HG03439 (cell line): ENCODE measurements around the gene CALB2.
"Not testable (repeated sequence)": the region's sequence is repeated elsewhere in the genome, so short reads cannot be mapped to it uniquely, and the experiment has no call there.

Experiments used
- ATAC-seq: cut with Tn5 transposase; IDR thresholded peaks from one replicate; pipeline ENCODE4 v1.9.1; 2021; ENCODE audit warnings: mild to moderate bottlenecking, moderate library complexity; ENCODE audit not compliant: unreplicated experiment

The CALB2 gene

DNA sequence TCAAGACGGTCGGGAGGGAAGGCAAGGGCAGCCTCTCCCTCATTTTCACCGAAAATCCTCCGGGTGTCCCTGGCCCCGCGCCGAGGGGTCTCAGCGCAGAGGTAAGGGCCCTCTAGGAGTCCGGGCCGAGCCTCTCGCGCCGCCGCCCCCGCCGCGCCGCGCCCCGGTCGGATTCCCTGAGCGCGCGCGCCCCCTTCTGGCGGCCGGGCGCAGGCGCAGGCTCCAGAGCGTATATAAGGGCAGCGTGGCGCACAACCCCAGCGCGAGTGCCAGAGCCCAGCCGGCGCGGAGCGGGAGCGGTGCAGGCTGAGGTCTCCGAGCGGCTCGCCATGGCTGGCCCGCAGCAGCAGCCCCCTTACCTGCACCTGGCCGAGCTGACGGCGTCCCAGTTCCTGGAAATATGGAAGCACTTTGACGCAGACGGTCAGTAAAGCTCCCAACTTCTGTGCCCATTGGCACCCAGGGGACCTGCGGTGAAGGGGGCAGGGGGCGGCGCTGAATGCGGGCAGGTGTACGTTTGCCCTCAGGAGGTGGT is at the start of gene CALB2:
Gene CALB2 (plus strand): TSS at position 260 of the 535 bp plus-strand sequence. CDS start 70 bp downstream, at position 330.
- peak; percentile 67 for ATAC-seq

GRCh38 chr16:71311553-71312158 is 46.9 kb upstream of the CALB2 start:
- ATAC-seq, result no peak

DNA sequence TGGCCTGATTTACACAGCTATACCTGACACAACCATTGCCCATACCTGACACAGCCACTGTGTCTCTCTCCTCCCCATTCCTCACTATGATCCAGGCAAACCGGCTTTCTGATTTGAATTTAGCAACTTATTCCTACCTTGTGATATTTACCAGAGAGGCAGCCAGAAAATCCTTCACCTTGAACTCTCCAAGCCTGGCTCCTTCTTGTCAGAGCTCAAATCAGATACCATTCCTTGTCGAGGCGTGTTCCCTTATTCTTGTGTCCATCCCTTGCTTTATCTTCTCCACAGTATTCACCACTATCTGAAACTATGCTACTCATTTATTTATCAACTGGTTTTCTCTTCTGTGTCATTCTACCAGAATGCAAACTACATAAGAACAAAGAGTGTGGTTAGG is 44.9 kb upstream of the CALB2 start:
- not testable (repeated sequence) for ATAC-seq

- no peak for ATAC-seq
Measured at GRCh38 chr16:71315269-71315668, 43.3 kb upstream of the CALB2 start.

- ATAC-seq, result no peak
Measured at GRCh38 chr16:71319999-71320398, 38.5 kb upstream of the CALB2 start.

DNA sequence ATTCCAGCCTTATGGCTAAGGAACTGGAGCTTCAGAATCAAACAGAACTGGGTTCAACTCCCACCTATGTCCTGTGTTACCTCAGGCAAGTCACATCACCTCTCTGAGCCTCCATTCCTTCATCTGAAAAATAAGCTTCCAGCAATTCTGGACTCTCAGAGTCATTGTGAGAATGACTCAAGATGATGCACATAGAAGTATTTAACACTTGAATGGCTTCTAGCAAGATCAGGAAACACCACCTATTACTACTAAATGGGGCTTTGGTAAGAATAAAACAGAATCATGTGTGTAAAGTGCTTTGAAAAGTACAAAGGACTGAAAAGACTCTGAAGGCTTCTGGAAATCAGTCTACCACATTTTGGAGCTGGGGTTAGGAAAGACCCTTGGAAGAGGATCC is 30.8 kb upstream of the CALB2 start:
- ATAC-seq, result no peak

DNA sequence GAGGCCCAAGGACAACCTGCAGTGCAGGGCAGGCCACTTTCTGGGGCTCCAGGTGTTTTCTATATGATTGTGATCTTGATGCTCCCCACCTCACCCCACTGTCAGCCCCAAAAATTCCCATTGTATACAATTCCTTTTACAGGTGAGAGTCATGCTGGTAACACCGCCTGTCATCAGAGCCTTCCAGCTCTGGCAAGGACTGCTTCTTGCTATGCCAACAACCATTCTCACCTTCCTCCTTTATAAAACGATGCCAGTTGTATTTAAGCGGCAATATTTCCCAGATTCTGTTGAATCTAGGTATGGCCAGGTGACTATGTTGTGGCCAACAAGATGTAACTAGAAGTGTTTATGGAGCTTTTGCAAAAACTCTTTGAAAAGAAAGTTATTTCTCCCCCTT is 30.4 kb upstream of the CALB2 start:
- ATAC-seq, result no peak

- ATAC-seq, result no peak
Measured at GRCh38 chr16:71337631-71338030, 20.9 kb upstream of the CALB2 start.

DNA sequence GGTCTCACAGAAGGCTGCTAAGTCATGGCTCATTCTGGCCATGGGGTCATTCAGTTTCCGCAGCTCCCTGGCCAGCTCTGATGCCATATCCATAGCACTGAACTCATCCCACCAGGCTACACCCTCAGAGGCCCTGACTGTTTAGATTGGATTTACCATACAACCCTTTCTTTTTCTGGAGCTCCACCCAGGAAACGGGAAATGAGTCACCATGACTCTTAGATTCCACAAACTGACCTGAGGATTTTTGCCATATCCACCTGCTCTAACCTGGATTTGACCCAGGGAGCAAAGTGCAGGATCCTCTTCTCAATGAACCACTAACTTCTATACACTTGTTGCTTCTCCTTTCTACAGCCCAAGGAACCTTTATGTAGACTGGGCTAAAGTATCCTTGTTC is 20.3 kb upstream of the CALB2 start:
- no peak for ATAC-seq

DNA sequence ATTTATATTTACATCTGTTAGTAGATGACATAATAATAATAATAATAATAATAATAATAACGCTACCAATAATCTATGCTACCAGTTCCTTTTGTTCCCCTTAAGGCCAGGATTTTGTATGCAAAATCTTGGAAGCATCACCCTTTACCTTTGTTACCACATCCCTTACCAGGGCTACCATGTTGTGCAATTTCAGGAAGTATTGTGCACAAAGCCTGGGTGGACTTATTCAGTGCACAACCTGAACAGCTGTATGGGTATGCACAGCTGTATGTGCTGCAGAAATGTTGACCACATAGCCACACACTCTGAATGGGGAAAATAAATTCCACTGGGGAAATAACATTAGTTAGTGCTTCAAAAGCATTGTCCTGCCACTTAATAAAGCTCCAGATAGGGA is 19.9 kb upstream of the CALB2 start:
- no peak for ATAC-seq

DNA sequence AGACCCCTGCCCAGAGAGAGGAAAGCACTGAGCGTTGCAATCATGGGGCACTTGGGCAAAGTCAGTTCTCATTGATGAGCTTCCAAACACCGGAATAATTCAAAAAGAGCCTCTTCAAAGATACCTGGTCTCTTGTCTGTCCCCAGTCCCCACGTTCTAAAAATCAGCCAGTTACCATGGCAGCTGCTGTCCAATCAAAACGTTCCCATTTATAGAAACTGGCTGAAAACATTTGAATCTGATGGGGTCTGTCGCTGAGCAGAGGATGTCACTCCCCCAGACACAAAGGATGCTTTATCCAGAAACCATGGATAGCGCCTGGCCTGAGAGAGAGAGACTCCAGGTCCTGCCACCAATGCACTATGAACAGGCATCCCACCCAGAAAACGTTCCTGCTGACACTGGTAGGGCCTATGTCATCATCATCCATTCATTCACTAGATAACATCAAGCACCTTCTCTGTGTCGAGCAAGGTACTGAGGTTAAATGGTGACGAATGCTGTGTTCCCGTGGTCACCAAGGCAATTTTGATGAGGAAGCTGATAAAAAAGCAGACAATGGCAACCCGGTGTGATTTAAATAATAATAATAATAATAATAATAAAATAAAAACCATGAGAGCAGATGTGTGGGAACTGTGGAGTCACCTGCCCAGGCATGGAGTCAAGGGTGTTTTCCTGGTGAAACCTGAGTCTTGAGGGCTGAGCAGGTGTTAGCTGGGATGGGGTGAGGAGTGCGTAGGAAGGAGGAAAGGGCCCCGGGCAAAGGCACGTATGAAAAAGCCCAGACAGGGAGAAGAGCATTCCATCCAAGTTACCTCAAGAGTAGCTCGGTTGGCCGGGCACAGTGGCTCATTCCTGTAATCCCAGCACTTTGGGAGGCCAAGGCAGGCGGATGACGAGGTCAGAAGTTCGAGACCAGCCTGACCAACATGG is 19.0 kb upstream of the CALB2 start:
- no peak for ATAC-seq

DNA sequence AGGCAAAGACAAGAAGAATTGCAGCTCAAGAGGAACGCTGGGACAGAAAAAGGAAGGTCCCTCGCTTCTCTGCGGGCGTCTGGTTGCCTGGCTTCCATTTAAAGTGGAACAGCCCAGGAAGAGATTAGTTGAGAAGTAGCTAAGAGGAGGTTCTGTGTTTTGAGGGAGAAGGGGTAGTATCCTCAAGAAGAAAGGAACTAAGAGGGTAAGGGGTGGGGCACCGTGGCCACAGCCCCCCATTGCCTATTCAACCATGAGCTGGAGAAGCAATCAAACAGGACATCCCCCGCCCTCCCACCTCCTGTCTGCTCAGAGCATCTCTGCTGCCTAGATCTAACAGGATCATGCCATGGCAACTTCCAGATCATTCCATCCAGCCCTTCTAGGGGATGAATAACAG is 18.1 kb upstream of the CALB2 start:
- ATAC-seq, result no peak

- ATAC-seq, result no peak
Measured at GRCh38 chr16:71341881-71342280, 16.6 kb upstream of the CALB2 start.

- ATAC-seq, result no peak
Measured at GRCh38 chr16:71343078-71343477, 15.4 kb upstream of the CALB2 start.

DNA sequence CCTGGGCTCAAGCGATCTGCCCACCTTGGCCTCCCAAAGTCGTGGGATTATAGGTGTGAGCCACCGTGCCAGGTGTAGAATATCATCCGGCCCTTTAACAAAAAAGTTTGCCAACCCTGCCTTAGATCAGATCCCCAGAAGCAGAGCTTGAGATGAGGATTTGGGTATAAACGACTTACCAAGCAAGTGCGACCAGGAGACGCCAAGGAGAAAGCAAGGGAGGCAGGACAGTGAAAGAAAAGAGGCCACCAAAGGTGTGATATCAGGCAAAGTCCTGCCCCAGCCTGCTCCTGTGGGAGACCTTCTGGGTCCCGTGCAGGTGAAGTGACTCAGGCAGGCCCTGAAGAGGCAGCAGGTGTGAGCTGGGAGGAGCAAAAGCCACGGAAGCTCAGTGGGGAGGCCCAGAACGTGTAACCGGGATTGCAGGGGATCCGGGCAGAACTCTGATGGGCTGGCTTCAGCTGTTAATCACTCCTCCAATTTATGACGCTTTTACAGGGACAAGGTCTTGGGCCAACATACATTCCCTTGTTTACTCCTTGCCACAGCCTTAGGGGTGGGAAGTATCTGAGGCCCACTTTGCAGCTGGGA is 14.1 kb upstream of the CALB2 start:
- no peak for ATAC-seq

- ATAC-seq, result no peak
Measured at GRCh38 chr16:71345031-71345430, 13.5 kb upstream of the CALB2 start.

DNA sequence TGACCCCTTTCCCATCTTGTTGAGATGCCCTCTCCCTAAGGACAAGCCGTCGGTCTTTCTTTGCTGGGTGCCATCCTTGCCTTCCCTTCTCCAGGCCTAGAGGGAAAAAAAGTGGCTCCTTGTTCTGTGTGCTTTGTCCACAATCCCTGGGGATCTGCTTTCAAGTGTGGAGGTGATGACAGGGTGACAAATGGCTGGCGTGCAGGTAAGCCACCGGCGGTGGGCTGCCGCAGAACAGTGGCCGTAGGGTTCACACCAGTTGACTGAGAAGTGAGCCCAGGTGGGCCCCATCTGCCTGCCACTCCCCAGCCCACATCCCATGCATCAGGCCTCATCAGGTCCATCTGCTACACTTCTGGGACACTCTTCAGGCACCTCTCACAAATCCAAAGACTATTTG is 11.4 kb upstream of the CALB2 start:
- no peak for ATAC-seq

- no peak for ATAC-seq
Measured at GRCh38 chr16:71348262-71349085, 10.0 kb upstream of the CALB2 start.

DNA sequence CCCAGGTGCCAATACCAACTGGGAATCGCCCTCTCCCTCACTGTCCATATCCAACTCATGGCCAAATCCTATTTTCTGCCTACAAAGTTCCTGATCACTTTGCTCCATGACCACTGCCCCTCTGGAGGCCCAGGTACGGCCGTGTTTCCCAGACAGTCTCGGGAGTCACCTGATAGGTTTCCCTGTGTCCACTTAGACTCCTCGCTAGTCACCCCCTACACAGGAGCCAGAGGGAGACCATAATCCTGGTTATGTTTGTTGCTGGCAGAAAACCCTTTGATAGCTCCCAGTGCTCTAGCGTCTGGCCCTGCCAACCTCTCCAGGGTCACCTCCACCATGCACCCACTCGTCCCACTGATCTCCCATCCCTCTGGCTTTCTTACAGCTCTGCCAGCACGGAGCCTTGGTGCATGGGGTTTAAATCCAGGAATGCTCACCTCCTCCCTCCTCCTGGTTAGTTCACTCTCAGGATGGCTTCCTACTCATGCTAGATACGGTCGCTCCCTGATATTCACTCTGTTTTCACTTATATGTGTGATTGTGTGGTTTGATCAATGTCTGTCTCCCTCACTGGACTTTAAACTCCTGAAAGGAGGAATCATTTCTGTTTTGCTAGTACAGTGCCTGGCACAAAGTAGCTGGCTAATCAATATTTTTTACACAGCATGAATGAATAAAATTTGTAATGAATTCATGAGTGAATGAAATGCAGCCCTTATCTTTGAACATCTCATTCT is 7.5 kb upstream of the CALB2 start:
- ATAC-seq, result no peak

- ATAC-seq, result no peak
Measured at GRCh38 chr16:71351558-71351901, 7.0 kb upstream of the CALB2 start.
